ENCODE results near the gene MGAT4C.

DNA sequence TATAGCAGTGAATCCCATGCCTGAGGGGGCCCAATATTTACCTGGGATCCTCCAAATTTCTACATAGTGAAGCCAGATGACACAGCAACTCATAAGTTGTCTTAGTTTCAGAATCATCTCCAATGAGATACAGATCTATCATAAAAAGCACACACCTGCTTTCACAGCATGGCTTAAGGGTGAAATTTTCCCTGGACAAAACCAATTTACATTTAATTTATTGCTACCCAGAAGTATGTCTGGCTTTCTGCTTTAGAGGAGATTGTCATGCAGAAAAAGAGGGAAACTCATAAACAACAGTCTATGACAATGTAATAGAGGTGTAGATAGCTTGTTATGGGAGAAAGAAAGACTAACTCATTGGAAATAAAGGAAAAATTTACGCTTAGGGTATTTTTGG lies 113.0 kb downstream of the MGAT4C start:
- no peak for TF ChIP-seq CTCF (IDR thresholded peaks at IDR 0.05; ENCODE audit: poor library complexity)
- no peak for TF ChIP-seq EZH2 (IDR thresholded peaks at IDR 0.05; ENCODE audit: borderline replicate concordance)

Measured in hepatocyte (in vitro differentiated cells).